Measurements from ENCODE around the gene TBCE.

- no peak for TF ChIP-seq EP300 (IDR thresholded peaks at IDR 0.05; ENCODE audit: low read length)
- TF ChIP-seq HNRNPL (IDR thresholded peaks at IDR 0.05; ENCODE audit: low read depth, low read length): no peak
- TF ChIP-seq ZNF23 (CRISPR knock-in tag; IDR thresholded peaks at IDR 0.05): no peak
- TF ChIP-seq WHSC1 (IDR thresholded peaks at IDR 0.05; ENCODE audit: low read length): no peak
- no peak for TF ChIP-seq ETV5 (CRISPR knock-in tag; IDR thresholded peaks at IDR 0.05; ENCODE audit: low read depth)
- TF ChIP-seq CBX2 (IDR thresholded peaks at IDR 0.05; ENCODE audit: insufficient read depth, low read length, poor library complexity, severe bottlenecking): no peak
- no peak for TF ChIP-seq ZBTB7A (IDR thresholded peaks at IDR 0.05; ENCODE audit: borderline replicate concordance, control insufficient read depth, low read depth, low read length)
- TF ChIP-seq POLR2AphosphoS5 (IDR thresholded peaks at IDR 0.05; ENCODE audit: control insufficient read depth, insufficient read depth, low read depth, low read length): no peak
- TF ChIP-seq, protein P1, sequence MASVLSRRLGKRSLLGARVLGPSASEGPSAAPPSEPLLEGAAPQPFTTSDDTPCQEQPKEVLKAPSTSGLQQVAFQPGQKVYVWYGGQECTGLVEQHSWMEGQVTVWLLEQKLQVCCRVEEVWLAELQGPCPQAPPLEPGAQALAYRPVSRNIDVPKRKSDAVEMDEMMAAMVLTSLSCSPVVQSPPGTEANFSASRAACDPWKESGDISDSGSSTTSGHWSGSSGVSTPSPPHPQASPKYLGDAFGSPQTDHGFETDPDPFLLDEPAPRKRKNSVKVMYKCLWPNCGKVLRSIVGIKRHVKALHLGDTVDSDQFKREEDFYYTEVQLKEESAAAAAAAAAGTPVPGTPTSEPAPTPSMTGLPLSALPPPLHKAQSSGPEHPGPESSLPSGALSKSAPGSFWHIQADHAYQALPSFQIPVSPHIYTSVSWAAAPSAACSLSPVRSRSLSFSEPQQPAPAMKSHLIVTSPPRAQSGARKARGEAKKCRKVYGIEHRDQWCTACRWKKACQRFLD (CRISPR knock-in tag; IDR thresholded peaks at IDR 0.05): no peak
- no peak for TF ChIP-seq ZNF561 (CRISPR knock-in tag; conservative IDR thresholded peaks at IDR 0.05)
These were observed 44.6 kb downstream of the TBCE start for GRCh38 chr1:235411489-235412486.
